Measurements from ENCODE around the gene ADNP. TPM values are rescaled to one million over a fixed set of nuclear protein-coding genes. Genes with fewer than 3 reads are reported as not detected.

Gene ADNP
- total RNA-seq, 2 experiments from 2014 or later, result 41.9 to 47.1 TPM

- ATAC-seq (ENCODE audit: poor library complexity) (no peak), DNase-seq (no peak)
- H3K9me3 Mint-ChIP-seq, result no peaks in the 10 kb centered on the region
- ChIA-PET POLR2A (no interaction called here), CTCF (no interaction called here)
- no peak overlapping the region for H3K27ac Mint-ChIP-seq
- no peak overlapping the region for H3K4me3 Mint-ChIP-seq
- H3K9me3 ChIP-seq (ENCODE audit: control insufficient read depth in 1 of 2, insufficient read depth in 1 of 2, low read length in 2 of 2), result no peaks in the 10 kb centered on the region
- H3K36me3 Mint-ChIP-seq (ENCODE audit: low read depth), result peaks cover 26% of the 10 kb centered on the region
- H3K27me3 ChIP-seq (ENCODE audit: control insufficient read depth in 1 of 2, insufficient read depth in 2 of 2, low read length in 2 of 2), result no peaks in the 10 kb centered on the region
- peaks cover 6% of the 10 kb centered on the region for H3K36me3 ChIP-seq (ENCODE audit: insufficient read depth, low read length)
- no peaks in the 10 kb centered on the region for H3K4me1 Mint-ChIP-seq (ENCODE audit: low read depth)
- H3K4me3 ChIP-seq (ENCODE audit: low read length), result no peak overlapping the region
- H3K4me1 ChIP-seq (ENCODE audit: insufficient read depth, low read length), result peaks cover 6% of the 10 kb centered on the region
- TF ChIP-seq CTCF (IDR thresholded peaks at IDR 0.05), result no peak
- no peak overlapping the region for H3K27ac ChIP-seq (ENCODE audit: low read depth in 1 of 2, low read length in 2 of 2)
- no peaks in the 10 kb centered on the region for H3K27me3 Mint-ChIP-seq
- intact Hi-C loops (cut with DNase I, micrococcal nuclease), result no loop called here
Measured at GRCh38 chr20:50842821-50843220, 88.4 kb downstream of the ADNP start.

Other genes with a start within 250 kb of the ADNP start
- not detected for gene RIPOR3, start 239.9 kb downstream of the ADNP start, total RNA-seq
- gene PARD6B, start 199.9 kb downstream of the ADNP start, total RNA-seq, result 1 to 10 TPM; 5.6 to 8.2 TPM
- gene BCAS4, start 136.4 kb downstream of the ADNP start, total RNA-seq, result 10 to 100 TPM; 19.0 to 20.9 TPM
- gene DPM1, start 27.1 kb upstream of the ADNP start, total RNA-seq, result 10 to 100 TPM; 44.5 to 46.5 TPM
- gene MOCS3, start 27.4 kb upstream of the ADNP start, total RNA-seq, result 1 to 10 TPM; 2.7 to 3.0 TPM
- not detected for gene KCNG1, start 91.7 kb upstream of the ADNP start, total RNA-seq